HG03442 (cell line): Measurements from ENCODE around the gene TMEM33.

Experiments used
- ATAC-seq: cut with Tn5 transposase; IDR thresholded peaks from one replicate; pipeline ENCODE4 v1.9.1; 2021; ENCODE audit warnings: mild to moderate bottlenecking, moderate library complexity; ENCODE audit not compliant: unreplicated experiment

Gene TMEM33

DNA sequence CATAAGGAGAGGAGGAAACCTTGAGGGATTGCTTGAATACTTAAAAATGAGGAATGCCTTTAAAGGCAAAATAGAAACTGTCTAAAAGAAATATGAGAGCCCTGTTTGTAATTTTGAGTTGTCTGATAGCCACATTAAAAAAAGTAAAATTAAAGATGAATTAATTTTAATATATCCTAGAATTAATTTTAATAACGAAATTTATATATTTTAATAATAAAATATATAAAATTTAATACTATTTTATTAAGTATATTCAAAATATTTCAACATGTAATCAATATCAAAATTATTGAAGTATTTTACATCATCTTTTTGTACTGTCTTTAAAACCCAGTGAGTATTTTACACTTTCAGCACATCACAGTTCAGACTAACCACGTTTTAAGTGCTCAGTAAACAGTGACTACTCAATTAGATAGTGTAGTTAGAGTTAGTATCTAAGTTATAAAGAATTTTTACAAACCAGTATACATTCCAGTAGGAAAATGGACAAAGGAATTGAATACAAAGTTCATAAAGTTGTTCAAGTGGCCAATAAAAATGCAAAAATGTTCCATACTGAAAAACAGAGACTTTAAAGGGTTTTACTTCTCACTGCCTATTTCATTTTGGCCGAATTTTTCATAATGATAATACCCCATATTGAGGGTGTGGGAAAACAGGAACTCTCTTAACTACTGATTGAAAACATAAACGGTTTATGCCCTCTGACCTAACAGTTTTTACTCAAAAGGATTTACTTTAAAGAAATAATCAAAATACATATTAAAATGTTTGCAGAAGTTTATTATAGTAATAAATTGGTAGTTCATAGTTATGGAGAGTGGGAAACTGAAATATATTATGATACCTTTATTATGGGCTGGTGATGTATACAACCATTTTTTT, 58.0 kb downstream of the TMEM33 start:
- no peak for ATAC-seq

DNA sequence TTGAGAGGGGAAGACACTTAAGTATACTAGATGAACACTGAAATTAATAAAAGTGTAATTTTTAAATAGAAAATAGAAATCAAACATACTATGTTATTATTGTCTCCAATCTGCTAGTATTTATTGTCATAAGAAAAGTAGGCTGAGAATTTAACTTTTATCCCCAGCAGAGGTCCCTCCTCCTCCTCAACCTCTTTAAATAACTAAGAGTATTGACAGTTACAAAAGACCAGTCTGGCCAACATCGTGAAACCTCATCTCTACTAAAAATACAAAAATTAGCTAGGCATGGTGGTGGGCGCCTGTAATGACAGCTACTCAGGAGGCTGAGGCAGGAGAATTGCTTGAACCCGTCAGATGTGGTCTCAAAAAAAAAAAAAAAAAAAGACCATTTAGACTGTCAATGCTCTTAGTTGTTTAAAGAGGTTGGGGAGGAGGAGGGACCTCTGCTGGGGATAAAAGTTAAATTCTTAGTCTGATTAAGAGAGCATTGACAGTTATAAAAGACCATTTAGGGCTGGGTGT, 59.3 kb downstream of the TMEM33 start:
- ATAC-seq, result no peak

DNA sequence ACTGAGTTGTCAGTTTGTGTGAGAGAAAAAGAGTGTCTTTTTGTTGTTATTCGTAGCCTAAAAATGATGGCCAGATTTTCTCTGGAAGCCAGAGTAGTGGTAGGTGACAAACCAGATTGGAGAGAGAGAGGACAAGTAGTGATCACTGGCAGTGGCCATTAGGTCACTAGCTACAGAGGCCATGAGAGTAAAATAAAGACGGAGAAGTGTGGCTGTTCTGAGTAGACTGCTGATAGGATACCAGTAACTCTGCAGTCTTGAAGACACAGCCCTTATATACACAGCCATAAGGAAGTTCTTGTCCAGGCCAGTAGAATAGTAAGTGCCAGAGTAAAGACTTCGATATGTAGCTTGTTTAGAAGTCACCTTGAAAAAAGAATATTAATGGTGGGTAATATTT, 62.8 kb downstream of the TMEM33 start:
- no peak for ATAC-seq

DNA sequence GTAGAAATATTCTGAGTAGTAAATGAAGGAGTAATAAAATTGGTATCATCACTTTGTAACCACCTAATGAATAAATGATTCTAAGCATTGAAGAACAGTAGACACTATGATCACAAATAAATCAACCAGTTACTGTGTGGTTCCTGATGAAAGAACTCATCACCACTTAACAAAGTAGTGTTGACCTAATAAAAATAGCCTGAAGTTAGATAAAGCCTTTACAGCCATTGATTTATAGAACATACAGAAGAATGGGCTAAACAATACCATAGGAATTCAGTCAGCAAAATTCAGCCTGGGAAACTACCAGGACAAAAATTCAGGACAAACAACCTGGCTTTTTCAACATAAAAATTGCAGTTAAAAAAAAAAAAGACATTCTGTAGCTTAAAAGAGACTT, 64.1 kb downstream of the TMEM33 start:
- ATAC-seq, result no peak

- ATAC-seq, result no peak
Measured at GRCh38 chr4:42008011-42008786, 73.0 kb downstream of the TMEM33 start.
